IgD-negative memory B cell (primary cell): ENCODE measurements around the gene DDAH1. TPM values are rescaled to one million over a fixed set of nuclear protein-coding genes. Genes with fewer than 3 reads are reported as not detected.

Experiments used
- H3K27ac Mint-ChIP-seq, 3 donors: one replicate each; pipeline ENCODE4 v1.8.0; 2020 to 2022; ENCODE audit warnings: mild to moderate bottlenecking in 3 of 3, mixed read lengths in 3 of 3, moderate library complexity in 1 of 3
- H3K27me3 Mint-ChIP-seq: one replicate; pipeline ENCODE4 v1.8.0; 2021; ENCODE audit warnings: mixed read lengths
- H3K36me3 Mint-ChIP-seq: one replicate; pipeline ENCODE4 v1.8.0; 2020; ENCODE audit warnings: mild to moderate bottlenecking, mixed read lengths
- H3K4me1 Mint-ChIP-seq, 3 donors: one replicate each; pipeline ENCODE4 v1.8.0; 2020 to 2022; ENCODE audit warnings: mixed read lengths in 3 of 3, mild to moderate bottlenecking in 1 of 3
- H3K4me3 Mint-ChIP-seq, 4 donors: one replicate each; pipeline ENCODE4 v1.8.0; 2020 to 2022; ENCODE audit warnings: mild to moderate bottlenecking in 4 of 4, mixed read lengths in 4 of 4, moderate library complexity in 3 of 4
- H3K9me3 Mint-ChIP-seq, 3 donors: one replicate each; pipeline ENCODE4 v1.8.0; 2020 to 2021; ENCODE audit warnings: mixed read lengths in 3 of 3, mild to moderate bottlenecking in 1 of 3
- polyA plus RNA-seq: library from polyadenylated mRNA; unstranded; fragments of 300-500 nt; fragmentation: Illumina TruSeq; gene quantifications from one replicate; pipeline ENCODE4 v1.2.3, GENCODE V29; 2021

Gene DDAH1
- polyA plus RNA-seq, 1 donor from 2014 or later = 0.19 TPM

DNA sequence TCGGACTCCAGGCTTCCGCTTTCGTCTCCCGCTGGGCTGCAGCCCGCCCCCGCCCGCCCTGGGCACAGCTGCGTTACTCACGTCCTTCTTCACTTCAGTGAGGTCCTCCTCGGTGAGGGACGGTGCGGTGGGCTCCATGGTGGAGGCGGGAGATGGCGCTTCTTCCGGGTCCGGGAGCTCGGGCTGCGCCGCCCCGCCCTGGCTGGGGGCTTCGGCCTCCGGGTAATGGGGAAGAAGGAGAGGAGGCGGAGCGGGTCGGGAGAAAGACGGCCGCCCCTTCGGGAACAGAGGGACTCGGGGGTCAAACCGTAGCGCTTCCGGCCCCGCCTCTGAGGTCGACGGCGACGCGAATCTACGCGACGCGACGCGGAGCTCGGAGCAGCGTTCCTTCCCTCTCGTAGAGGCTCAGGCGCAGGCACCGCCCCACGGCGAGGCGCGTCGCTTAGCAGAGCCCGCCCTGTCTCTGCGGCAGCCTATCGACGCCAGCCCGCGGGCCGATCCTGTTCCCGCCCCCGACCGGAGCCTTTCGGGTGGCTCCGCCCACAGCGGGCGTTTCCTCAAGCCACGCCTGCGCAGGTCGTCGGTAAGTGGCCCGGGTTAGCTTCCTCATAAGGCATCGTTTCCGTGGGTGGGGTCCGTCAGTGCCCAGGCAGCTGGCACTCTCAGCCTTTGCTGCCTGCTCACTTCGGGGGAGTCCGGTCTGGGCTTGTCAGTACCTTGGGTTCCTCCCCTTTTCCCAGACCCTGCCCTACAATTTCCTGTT lies 188.6 kb downstream of the DDAH1 start, which contains the start of gene BCL10:
BCL10 (minus strand) TSS at position 418 of the 763 bp plus-strand sequence; CDS start at position 138, 280 bp downstream.
- peak within 1 kb of the TSS; percentile 95 to 99 (median 98) for H3K4me3 Mint-ChIP-seq
- H3K27ac Mint-ChIP-seq = peak within 1 kb of the TSS; percentile 98 to 99 (median 99)
- no peaks in the 10 kb centered on the region for H3K27me3 Mint-ChIP-seq
- no peaks in the 10 kb centered on the region for H3K9me3 Mint-ChIP-seq
- peaks cover 45 to 63% (median 54%) of the 10 kb centered on the region in 3 donors for H3K4me1 Mint-ChIP-seq
- peaks cover 11% of the 10 kb centered on the region for H3K36me3 Mint-ChIP-seq

DNA sequence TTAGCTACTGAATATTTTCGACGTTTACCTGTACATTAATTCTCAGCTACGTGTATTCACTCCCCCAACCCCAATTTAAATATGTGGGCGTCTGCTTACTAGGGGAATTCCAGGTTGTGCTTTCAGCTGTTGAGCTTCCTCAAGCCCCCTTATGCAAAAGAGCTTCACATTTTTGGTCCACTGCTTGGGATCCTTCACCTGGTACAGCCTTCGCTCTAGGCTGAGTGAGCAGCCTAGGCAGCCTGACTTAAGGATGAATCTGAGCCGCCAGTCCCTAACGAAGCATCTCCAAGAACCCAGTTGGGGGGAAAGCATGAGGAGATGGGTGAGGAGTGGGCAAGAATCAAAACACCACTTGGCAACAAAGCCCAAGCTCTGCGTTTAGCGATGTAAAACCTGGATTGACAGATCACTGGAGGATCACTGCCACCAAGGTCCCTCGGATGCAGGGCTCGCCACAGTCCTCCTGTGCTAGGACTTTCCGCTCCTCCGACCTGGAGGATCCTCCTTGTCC lies 189.2 kb downstream of the DDAH1 start:
- no peaks in the 10 kb centered on the region for H3K9me3 Mint-ChIP-seq
- peak overlapping the region; percentile 95 to 99 (median 98) for H3K4me3 Mint-ChIP-seq
- H3K27me3 Mint-ChIP-seq = no peaks in the 10 kb centered on the region
- H3K27ac Mint-ChIP-seq = peak overlapping the region; percentile 98 to 99 (median 99)
- peaks cover 52 to 62% (median 58%) of the 10 kb centered on the region in 3 donors for H3K4me1 Mint-ChIP-seq
- peaks cover 14% of the 10 kb centered on the region for H3K36me3 Mint-ChIP-seq

DNA sequence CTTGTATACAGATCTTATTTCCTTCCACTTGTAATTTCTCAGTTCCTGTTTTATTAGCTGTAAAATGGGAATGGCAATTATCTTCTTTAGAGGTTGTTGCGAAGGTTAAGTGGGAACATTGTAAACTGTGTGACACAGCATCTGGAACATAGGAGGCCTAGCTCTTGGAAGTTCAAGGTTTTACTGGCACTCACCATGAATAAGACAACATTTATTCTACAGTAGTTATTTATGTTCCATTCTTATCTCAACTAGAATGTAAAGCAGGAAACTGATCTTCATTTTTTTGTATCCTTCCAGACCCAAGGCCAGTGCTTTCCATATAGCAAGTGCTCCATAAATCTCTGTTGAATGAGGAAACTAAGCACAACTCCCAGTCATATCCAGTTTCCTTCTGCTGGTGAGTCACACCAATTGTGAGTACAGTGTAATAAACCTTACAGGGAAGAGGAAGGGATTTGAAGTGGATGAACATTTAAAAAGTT lies 189.9 kb downstream of the DDAH1 start:
- Mint-ChIP-seq H3K4me1 (peaks cover 50 to 62% (median 58%) of the 10 kb centered on the region in 3 donors), H3K9me3 (no peaks in the 10 kb centered on the region), H3K27ac (peak overlapping the region; percentile 98 to 99 (median 99)), H3K36me3 (peaks cover 14% of the 10 kb centered on the region), H3K27me3 (no peaks in the 10 kb centered on the region), H3K4me3 (peak overlapping the region; percentile 95 to 99 (median 98))

DNA sequence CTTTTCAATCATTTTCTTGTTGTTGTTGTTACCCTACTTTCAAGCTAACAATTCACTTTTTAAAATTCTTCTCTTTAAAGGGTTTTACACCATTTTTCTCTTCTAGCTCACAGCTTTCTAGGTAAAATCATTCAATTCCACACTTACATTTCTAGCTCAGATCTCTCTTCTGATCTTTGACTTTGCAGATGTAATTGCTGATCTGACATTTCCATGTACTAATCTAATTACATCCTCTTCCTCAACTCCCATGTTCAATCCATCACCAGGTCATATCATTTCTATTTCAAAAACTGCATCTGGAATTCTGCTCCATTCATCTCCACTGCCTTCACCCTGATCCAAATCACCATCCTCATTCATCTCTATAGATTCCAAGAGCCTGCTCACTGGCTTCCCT lies 191.6 kb downstream of the DDAH1 start:
- Mint-ChIP-seq H3K27me3 (no peaks in the 10 kb centered on the region), H3K9me3 (no peaks in the 10 kb centered on the region), H3K4me1 (peaks cover 51 to 56% (median 55%) of the 10 kb centered on the region in 3 donors), H3K36me3 (peaks cover 12% of the 10 kb centered on the region), H3K4me3 (peak overlapping the region; percentile 21 to 99 (median 49)), H3K27ac (peak overlapping the region; percentile 11 to 42 (median 15))

DNA sequence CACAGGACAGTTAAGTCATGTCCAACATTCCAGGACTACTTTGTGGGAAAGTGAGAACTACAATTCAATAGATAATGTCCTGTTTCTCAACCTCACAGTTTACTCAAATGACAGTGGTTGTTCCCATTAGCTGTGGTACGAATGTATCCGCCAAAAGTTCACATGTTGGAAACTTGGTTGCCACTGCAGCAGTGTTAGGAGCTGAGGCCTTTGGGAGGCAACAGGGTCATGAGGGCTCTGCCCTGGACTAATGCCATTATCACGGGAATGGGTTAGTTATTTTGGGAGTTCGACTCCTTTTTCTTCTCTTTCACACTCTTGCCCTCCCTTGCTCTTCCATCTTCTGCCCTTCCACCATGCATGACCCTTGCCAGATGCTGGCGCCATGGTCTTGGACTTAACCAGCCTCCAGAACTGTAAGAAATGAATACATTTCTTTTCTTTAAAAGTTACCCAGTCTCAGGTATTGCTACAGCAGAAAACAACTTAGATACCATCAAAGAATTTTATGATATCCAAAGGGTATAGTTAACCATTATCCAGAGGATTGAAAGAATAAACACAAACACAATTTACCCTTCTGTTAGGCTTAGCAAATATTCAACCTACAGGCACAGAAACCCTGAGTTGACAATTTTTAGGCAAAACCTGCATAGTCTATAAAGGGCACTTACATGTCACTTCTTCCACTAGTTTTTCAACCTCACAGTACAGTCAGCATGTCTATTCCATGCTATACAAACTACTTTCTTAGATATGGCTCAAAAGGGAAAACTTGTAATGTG lies 196.0 kb downstream of the DDAH1 start:
- H3K4me3 Mint-ChIP-seq = no peak overlapping the region
- H3K27me3 Mint-ChIP-seq = no peaks in the 10 kb centered on the region
- H3K4me1 Mint-ChIP-seq = peaks cover 29 to 44% (median 37%) of the 10 kb centered on the region in 3 donors
- no peaks in the 10 kb centered on the region for H3K9me3 Mint-ChIP-seq
- H3K27ac Mint-ChIP-seq = peak overlapping the region in 1 of 3 donors; percentile 34
- peaks cover 14% of the 10 kb centered on the region for H3K36me3 Mint-ChIP-seq

Other genes with a start within 250 kb of the DDAH1 start
- gene C1orf52, start 205.5 kb downstream of the DDAH1 start, polyA plus RNA-seq = 22.3 TPM
- 47.0 TPM for gene BCL10, start 188.5 kb downstream of the DDAH1 start, polyA plus RNA-seq
- not detected for gene CCN1, start 115.6 kb upstream of the DDAH1 start, polyA plus RNA-seq
- 16.3 TPM for gene ZNHIT6, start 243.3 kb upstream of the DDAH1 start, polyA plus RNA-seq